Activated T-helper 1 cell treated with anti-CD3 and anti-CD28 coated beads, Interleukin-2, amount 50 U/mL, for 16 hours (primary cell): Measurements from ENCODE around the gene FAH.
"Not testable (repeated sequence)": the region's sequence is repeated elsewhere in the genome, so short reads cannot be mapped to it uniquely, and the experiment has no call there.

Experiments
- DNase-seq, 2 donors: peaks; one replicate each; pipeline ENCODE4 v3.0.0-alpha.2; 2020; ENCODE audit warnings: low read depth in 1 of 2, low spot score in 1 of 2

Gene FAH

GRCh38 chr15:80152896-80153876, at the start of gene FAH:
Gene FAH (plus strand): TSS chr15:80152999. CDS start chr15:80153055, 56 bp downstream.
- DNase-seq, result peak; percentile 14 to 15

- no peak for DNase-seq
These were observed 47.6 kb upstream of the FAH start for GRCh38 chr15:80105193-80105592.

GRCh38 chr15:80105595-80105994, 47.2 kb upstream of the FAH start:
- no peak for DNase-seq

GRCh38 chr15:80106051-80106450, 46.7 kb upstream of the FAH start:
- DNase-seq, result no peak

GRCh38 chr15:80107204-80107603, 45.6 kb upstream of the FAH start:
- DNase-seq, result no peak

- DNase-seq, result no peak
These were observed 45.0 kb upstream of the FAH start for GRCh38 chr15:80107774-80108173.

GRCh38 chr15:80109388-80109787, 43.4 kb upstream of the FAH start:
- DNase-seq, result no peak

- no peak for DNase-seq
These were observed 41.9 kb upstream of the FAH start for GRCh38 chr15:80110920-80111319.

- no peak for DNase-seq
These were observed 38.7 kb upstream of the FAH start for GRCh38 chr15:80114114-80114513.

- no peak for DNase-seq
These were observed 37.8 kb upstream of the FAH start for GRCh38 chr15:80115021-80115420.

- no peak for DNase-seq
These were observed 33.8 kb upstream of the FAH start for GRCh38 chr15:80118956-80119355.

- DNase-seq, result no peak
These were observed 32.2 kb upstream of the FAH start for GRCh38 chr15:80120636-80121035.

GRCh38 chr15:80121546-80121945, 31.3 kb upstream of the FAH start:
- DNase-seq, result no peak

GRCh38 chr15:80123034-80123433, 29.8 kb upstream of the FAH start:
- DNase-seq, result no peak

- not testable (repeated sequence) for DNase-seq
These were observed 25.5 kb upstream of the FAH start for GRCh38 chr15:80127253-80127652.

GRCh38 chr15:80127911-80128310, 24.9 kb upstream of the FAH start:
- DNase-seq, result no peak

GRCh38 chr15:80132382-80132781, 20.4 kb upstream of the FAH start:
- no peak for DNase-seq

- DNase-seq, result no peak
These were observed 15.9 kb upstream of the FAH start for GRCh38 chr15:80136854-80137253.

GRCh38 chr15:80138961-80139360, 13.8 kb upstream of the FAH start:
- DNase-seq, result no peak

- no peak for DNase-seq
These were observed 11.9 kb upstream of the FAH start for GRCh38 chr15:80140909-80141308.

- no peak for DNase-seq
These were observed 10.7 kb upstream of the FAH start for GRCh38 chr15:80141916-80142598.

GRCh38 chr15:80142646-80143045, 10.2 kb upstream of the FAH start:
- no peak for DNase-seq
